HepG2 (cell line): Measurements from ENCODE around the gene THUMPD2.

Experiments used
- DMAP1 ChIP-seq: IDR thresholded peaks from 2 replicates; pipeline ENCODE4 v1.6.1; 2016
- EZH2 ChIP-seq: conservative IDR thresholded peaks from 2 replicates; pipeline ENCODE4 v1.6.1; 2012; ENCODE audit warnings: mild to moderate bottlenecking, low read depth, low read length, moderate library complexity
- MYC ChIP-seq: sonication (generic); formaldehyde crosslinking; IDR thresholded peaks from 2 replicates; pipeline ENCODE4 v1.9.0; 2021; ENCODE audit warnings: missing genetic modification reagents, borderline replicate concordance
- TAF1 ChIP-seq: sonication (generic); formaldehyde crosslinking; IDR thresholded peaks from 2 replicates; pipeline ENCODE4 v1.4.0; 2020; ENCODE audit warnings: missing genetic modification reagents
- ZC3H13 ChIP-seq: sonication (generic); formaldehyde crosslinking; IDR thresholded peaks from 2 replicates; pipeline ENCODE4 v1.8.1; 2023; ENCODE audit warnings: mild to moderate bottlenecking, missing genetic modification reagents, moderate library complexity
- ZC3H4 ChIP-seq: sonication (generic); formaldehyde crosslinking; IDR thresholded peaks from 2 replicates; pipeline ENCODE4 v1.4.0; 2020; ENCODE audit warnings: missing genetic modification reagents, borderline replicate concordance
- TF ChIP-seq, protein P1 (sequence below): sonication (generic); formaldehyde crosslinking; IDR thresholded peaks from 2 replicates; pipeline ENCODE4 v1.5.0; 2020; ENCODE audit warnings: mild to moderate bottlenecking, missing genetic modification reagents, moderate library complexity
- TF ChIP-seq, protein P2 (sequence below): sonication (generic); formaldehyde crosslinking; IDR thresholded peaks from 2 replicates; pipeline ENCODE4 v1.8.1; 2023; ENCODE audit warnings: mild to moderate bottlenecking, moderate library complexity, missing genetic modification reagents
- TF ChIP-seq, protein P3 (sequence below), 2 experiments: fragments of 450-650 bp in 1 of 2; sonication (generic) in 1 of 2; formaldehyde crosslinking in 1 of 2; IDR thresholded peaks; 2 replicates each; pipeline versions ENCODE4 v1.6.1 to v1.8.0; 2016 to 2022; ENCODE audit warnings: antibody characterized with exemption in 1 of 2, mild to moderate bottlenecking in 1 of 2, missing genetic modification reagents in 1 of 2
- TF ChIP-seq, protein P4 (sequence below): sonication (generic); formaldehyde crosslinking; IDR thresholded peaks from 2 replicates; pipeline ENCODE4 v1.4.0; 2020; ENCODE audit warnings: missing genetic modification reagents
- TF ChIP-seq, protein P5 (sequence below): conservative IDR thresholded peaks from 2 replicates; pipeline ENCODE4 v1.6.1; 2018; ENCODE audit warnings: missing genetic modification reagents

DNA sequence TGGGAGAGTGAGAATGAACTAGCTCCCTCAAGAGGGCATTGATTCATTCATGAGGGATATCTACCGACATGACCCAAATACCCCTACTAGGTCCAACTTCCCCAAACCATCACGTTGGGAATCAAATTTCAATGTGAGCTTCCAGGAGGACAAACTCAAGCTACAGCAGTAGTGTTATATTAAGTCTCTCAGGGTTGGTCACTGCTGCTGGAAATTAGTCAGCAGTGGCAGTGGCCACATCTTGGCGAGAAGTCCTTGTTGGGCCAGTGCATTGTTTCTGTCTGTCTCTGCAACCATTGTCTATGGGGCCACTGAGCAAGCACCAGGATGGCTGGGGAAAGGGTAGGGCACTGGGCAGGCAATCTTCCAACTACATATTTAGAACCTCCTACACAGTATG lies 47.5 kb downstream of the THUMPD2 start:
- TF ChIP-seq DMAP1 (CRISPR knock-in tag) (no peak), TAF1 (no peak), MYC (CRISPR knock-in tag) (no peak), ZC3H13 (CRISPR knock-in tag) (no peak), ZC3H4 (CRISPR knock-in tag) (no peak), EZH2 (no peak)
- TF ChIP-seq, protein P1, sequence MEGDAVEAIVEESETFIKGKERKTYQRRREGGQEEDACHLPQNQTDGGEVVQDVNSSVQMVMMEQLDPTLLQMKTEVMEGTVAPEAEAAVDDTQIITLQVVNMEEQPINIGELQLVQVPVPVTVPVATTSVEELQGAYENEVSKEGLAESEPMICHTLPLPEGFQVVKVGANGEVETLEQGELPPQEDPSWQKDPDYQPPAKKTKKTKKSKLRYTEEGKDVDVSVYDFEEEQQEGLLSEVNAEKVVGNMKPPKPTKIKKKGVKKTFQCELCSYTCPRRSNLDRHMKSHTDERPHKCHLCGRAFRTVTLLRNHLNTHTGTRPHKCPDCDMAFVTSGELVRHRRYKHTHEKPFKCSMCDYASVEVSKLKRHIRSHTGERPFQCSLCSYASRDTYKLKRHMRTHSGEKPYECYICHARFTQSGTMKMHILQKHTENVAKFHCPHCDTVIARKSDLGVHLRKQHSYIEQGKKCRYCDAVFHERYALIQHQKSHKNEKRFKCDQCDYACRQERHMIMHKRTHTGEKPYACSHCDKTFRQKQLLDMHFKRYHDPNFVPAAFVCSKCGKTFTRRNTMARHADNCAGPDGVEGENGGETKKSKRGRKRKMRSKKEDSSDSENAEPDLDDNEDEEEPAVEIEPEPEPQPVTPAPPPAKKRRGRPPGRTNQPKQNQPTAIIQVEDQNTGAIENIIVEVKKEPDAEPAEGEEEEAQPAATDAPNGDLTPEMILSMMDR (CRISPR knock-in tag) = no peak
- TF ChIP-seq, protein P2, sequence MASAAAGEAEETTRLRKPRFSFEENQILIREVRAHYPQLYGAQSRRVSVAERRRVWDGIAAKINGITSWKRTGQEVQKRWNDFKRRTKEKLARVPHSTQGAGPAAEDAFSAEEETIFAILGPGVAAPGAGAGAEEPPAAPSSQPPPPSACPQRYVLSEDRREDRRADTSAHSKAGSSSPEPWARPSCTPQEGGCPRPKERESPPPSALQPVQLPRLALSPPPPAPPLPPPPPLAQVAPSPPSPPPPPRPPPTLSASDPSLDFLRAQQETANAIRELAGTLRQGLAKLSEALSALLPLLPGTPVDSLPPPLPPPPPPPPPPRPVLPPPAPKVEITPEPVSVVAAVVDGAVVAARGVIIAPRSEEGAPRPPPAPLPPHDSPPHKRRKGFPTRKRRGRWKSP = no peak
- TF ChIP-seq, protein P3, sequence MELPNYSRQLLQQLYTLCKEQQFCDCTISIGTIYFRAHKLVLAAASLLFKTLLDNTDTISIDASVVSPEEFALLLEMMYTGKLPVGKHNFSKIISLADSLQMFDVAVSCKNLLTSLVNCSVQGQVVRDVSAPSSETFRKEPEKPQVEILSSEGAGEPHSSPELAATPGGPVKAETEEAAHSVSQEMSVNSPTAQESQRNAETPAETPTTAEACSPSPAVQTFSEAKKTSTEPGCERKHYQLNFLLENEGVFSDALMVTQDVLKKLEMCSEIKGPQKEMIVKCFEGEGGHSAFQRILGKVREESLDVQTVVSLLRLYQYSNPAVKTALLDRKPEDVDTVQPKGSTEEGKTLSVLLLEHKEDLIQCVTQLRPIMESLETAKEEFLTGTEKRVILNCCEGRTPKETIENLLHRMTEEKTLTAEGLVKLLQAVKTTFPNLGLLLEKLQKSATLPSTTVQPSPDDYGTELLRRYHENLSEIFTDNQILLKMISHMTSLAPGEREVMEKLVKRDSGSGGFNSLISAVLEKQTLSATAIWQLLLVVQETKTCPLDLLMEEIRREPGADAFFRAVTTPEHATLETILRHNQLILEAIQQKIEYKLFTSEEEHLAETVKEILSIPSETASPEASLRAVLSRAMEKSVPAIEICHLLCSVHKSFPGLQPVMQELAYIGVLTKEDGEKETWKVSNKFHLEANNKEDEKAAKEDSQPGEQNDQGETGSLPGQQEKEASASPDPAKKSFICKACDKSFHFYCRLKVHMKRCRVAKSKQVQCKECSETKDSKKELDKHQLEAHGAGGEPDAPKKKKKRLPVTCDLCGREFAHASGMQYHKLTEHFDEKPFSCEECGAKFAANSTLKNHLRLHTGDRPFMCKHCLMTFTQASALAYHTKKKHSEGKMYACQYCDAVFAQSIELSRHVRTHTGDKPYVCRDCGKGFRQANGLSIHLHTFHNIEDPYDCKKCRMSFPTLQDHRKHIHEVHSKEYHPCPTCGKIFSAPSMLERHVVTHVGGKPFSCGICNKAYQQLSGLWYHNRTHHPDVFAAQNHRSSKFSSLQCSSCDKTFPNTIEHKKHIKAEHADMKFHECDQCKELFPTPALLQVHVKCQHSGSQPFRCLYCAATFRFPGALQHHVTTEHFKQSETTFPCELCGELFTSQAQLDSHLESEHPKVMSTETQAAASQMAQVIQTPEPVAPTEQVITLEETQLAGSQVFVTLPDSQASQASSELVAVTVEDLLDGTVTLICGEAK (IDR thresholded peaks at IDR 0.05) = no peak
- TF ChIP-seq, protein P3 (CRISPR knock-in tag; IDR thresholded peaks at IDR 0.05) = no peak
- TF ChIP-seq, protein P4, sequence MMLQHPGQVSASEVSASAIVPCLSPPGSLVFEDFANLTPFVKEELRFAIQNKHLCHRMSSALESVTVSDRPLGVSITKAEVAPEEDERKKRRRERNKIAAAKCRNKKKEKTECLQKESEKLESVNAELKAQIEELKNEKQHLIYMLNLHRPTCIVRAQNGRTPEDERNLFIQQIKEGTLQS = no peak
- TF ChIP-seq, protein P5, sequence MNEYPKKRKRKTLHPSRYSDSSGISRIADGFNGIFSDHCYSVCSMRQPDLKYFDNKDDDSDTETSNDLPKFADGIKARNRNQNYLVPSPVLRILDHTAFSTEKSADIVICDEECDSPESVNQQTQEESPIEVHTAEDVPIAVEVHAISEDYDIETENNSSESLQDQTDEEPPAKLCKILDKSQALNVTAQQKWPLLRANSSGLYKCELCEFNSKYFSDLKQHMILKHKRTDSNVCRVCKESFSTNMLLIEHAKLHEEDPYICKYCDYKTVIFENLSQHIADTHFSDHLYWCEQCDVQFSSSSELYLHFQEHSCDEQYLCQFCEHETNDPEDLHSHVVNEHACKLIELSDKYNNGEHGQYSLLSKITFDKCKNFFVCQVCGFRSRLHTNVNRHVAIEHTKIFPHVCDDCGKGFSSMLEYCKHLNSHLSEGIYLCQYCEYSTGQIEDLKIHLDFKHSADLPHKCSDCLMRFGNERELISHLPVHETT (CRISPR knock-in tag) = no peak
